Stomach (tissue), 4 donors: ENCODE results near the gene TFF3.

Source experiments
- CTCF ChIP-seq, 7 experiments: fragments of 450-650 bp in 4 of 7; fragments of 200-600 bp in 3 of 7; sonication (generic) in 3 of 7; IDR thresholded peaks; one replicate each; pipeline ENCODE4 v1.5.1; 2016 to 2019; ENCODE audit warnings: antibody characterized with exemption in 7 of 7, control low read depth in 2 of 7, mild to moderate bottlenecking in 1 of 7
- POLR2A ChIP-seq, 4 donors: fragments of 450-650 bp; IDR thresholded peaks; one replicate each; pipeline ENCODE4 v1.6.1; 2016; ENCODE audit warnings: antibody characterized with exemption in 4 of 4, control low read depth in 2 of 4, mild to moderate bottlenecking in 1 of 4, moderate library complexity in 1 of 4

- no peak for TF ChIP-seq CTCF (IDR thresholded peaks at IDR 0.05)
- no peak for TF ChIP-seq POLR2A (IDR thresholded peaks at IDR 0.05)
These were observed 31.2 kb upstream of the TFF3 start for GRCh38 chr21:42346441-42346840.
